ENCODE measurements around the gene IKZF2. TPM values are rescaled to one million over a fixed set of nuclear protein-coding genes. Genes with fewer than 3 reads are reported as not detected.

Gene IKZF2
- total RNA-seq, 1 experiment from 2014 or later: 14.2 TPM

- TF ChIP-seq, protein P1, sequence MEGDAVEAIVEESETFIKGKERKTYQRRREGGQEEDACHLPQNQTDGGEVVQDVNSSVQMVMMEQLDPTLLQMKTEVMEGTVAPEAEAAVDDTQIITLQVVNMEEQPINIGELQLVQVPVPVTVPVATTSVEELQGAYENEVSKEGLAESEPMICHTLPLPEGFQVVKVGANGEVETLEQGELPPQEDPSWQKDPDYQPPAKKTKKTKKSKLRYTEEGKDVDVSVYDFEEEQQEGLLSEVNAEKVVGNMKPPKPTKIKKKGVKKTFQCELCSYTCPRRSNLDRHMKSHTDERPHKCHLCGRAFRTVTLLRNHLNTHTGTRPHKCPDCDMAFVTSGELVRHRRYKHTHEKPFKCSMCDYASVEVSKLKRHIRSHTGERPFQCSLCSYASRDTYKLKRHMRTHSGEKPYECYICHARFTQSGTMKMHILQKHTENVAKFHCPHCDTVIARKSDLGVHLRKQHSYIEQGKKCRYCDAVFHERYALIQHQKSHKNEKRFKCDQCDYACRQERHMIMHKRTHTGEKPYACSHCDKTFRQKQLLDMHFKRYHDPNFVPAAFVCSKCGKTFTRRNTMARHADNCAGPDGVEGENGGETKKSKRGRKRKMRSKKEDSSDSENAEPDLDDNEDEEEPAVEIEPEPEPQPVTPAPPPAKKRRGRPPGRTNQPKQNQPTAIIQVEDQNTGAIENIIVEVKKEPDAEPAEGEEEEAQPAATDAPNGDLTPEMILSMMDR (IDR thresholded peaks at IDR 0.05; ENCODE audit: insufficient read depth in 1 of 2, low read depth in 1 of 2, low read length in 1 of 2, severe bottlenecking in 1 of 2, unreplicated experiment in 1 of 2): peak; percentile 37 to 56
- Mint-ChIP-seq H3K4me1 (ENCODE audit: low read depth, unreplicated experiment) (peaks cover 19% of the 10 kb centered on the region), H3K27me3 (ENCODE audit: insufficient read depth, unreplicated experiment) (no peaks in the 10 kb centered on the region), H3K4me3 (ENCODE audit: unreplicated experiment) (peak overlapping the region; percentile 97), H3K9me3 (ENCODE audit: unreplicated experiment) (no peaks in the 10 kb centered on the region), H3K36me3 (ENCODE audit: insufficient read depth, unreplicated experiment) (no peaks in the 10 kb centered on the region), H3K27ac (ENCODE audit: unreplicated experiment) (peak overlapping the region; percentile 61)
- Histone ChIP-seq H3K4me3 (ENCODE audit: low read depth, low read length) (peak overlapping the region; percentile 70), H3K36me3 (ENCODE audit: control insufficient read depth, insufficient read depth, low read length) (no peaks in the 10 kb centered on the region), H3K9me3 (no peaks in the 10 kb centered on the region), H3K4me1 (0 out of 2 replicates have a peak, but pooled peaks cover 3% of the 10 kb centered on the region), H3K27me3 (replicated peaks; ENCODE audit: control insufficient read depth, insufficient read depth, low read length) (no peaks in the 10 kb centered on the region)
- ChIA-PET CTCF (no interaction called here), POLR2A (no interaction called here)
- intact Hi-C loops (cut with micrococcal nuclease; ENCODE audit: unreplicated experiment): loop anchor here (2.0 to 5.0 kb wide), 2 partner anchors 175 to 245 kb away; no protein-coding TSS in a partner anchor
- peak; percentile 79 to 83 for DNase-seq
- BruUV-seq (replicated peaks): TSS peak; percentile 90
These were observed 818 bp upstream of the IKZF2 start for GRCh38 chr2:213152065-213152794.

DNA sequence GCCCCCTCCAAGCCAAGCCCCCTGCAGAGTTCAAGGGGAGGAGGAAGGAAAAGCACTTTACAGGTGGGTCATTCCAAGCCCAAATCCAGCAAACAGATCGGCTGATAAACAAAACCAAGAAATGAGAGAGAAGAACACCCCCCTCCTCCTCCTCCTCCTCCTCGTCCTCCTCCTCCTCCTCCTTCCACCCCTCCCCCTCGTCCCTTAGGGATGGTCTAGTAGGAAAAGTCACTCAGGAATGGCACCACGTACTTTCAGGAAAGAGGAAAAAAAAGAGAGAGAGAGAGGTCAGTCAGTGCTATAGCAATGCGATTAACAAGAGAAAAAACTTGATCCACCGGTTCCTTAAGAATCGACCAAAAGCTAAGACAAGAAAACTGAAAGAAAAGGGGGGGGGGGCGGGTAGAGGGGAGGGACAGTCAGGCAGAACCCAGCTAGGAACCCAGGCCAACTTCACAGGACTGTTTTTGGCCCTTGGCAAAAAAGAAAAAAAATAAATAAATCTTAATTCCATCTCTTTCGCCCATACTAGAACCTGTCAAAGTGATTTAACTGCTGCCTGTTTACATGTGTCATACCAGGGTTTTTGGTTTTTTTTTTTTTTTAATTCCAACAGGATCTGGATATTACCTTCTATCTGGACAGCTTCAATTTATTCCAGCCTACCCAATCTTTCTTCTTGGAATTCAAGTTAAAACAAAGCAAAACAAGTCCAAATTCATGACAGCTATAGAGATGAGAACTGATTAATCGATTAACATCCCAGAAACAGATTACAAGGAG is 906 bp downstream of the IKZF2 start:
- TF ChIP-seq, protein P1 (IDR thresholded peaks at IDR 0.05; ENCODE audit: insufficient read depth in 1 of 2, low read depth in 1 of 2, low read length in 1 of 2, severe bottlenecking in 1 of 2, unreplicated experiment in 1 of 2): no peak
- Mint-ChIP-seq H3K9me3 (ENCODE audit: unreplicated experiment) (no peaks in the 10 kb centered on the region), H3K27ac (ENCODE audit: unreplicated experiment) (peak overlapping the region; percentile 61), H3K27me3 (ENCODE audit: insufficient read depth, unreplicated experiment) (no peaks in the 10 kb centered on the region), H3K4me1 (ENCODE audit: low read depth, unreplicated experiment) (peaks cover 19% of the 10 kb centered on the region), H3K4me3 (ENCODE audit: unreplicated experiment) (peak overlapping the region; percentile 97), H3K36me3 (ENCODE audit: insufficient read depth, unreplicated experiment) (no peaks in the 10 kb centered on the region)
- BruUV-seq (replicated peaks): no TSS peak
- no peaks in the 10 kb centered on the region for H3K27me3 ChIP-seq (replicated peaks; ENCODE audit: control insufficient read depth, insufficient read depth, low read length)
- H3K9me3 ChIP-seq: no peaks in the 10 kb centered on the region
- ChIA-PET CTCF (interaction anchor here (0.6 to 1.1 kb wide), 2 partner anchors 244 to 374 kb away, joined by 5 to 6 read pairs; no protein-coding TSS in a partner anchor), POLR2A (no interaction called here)
- 0 out of 2 replicates have a peak, but pooled peaks cover 3% of the 10 kb centered on the region for H3K4me1 ChIP-seq
- H3K4me3 ChIP-seq (ENCODE audit: low read depth, low read length): peak overlapping the region; percentile 70
- intact Hi-C loops (cut with micrococcal nuclease; ENCODE audit: unreplicated experiment): loop anchor here (1.0 to 5.0 kb wide), 2 partner anchors 84 to 173 kb away; no protein-coding TSS in a partner anchor
- peak; percentile 38 to 52 for DNase-seq
- no peaks in the 10 kb centered on the region for H3K36me3 ChIP-seq (ENCODE audit: control insufficient read depth, insufficient read depth, low read length)

GRCh38 chr2:213149949-213150314 is 1.5 kb downstream of the IKZF2 start:
- ChIA-PET POLR2A (no interaction called here), CTCF (interaction anchor here (0.6 to 1.1 kb wide), 3 partner anchors 243 to 373 kb away, joined by 3 to 6 read pairs (median 5); no protein-coding TSS in a partner anchor)

More at GRCh38 chr2:213149949-213150314, 1.5 kb downstream of the IKZF2 start:
- H3K4me3 Mint-ChIP-seq (ENCODE audit: unreplicated experiment): peak overlapping the region; percentile 97
- TF ChIP-seq, protein P1 (IDR thresholded peaks at IDR 0.05; ENCODE audit: insufficient read depth in 1 of 2, low read depth in 1 of 2, low read length in 1 of 2, severe bottlenecking in 1 of 2, unreplicated experiment in 1 of 2): no peak
- H3K36me3 Mint-ChIP-seq (ENCODE audit: insufficient read depth, unreplicated experiment): no peaks in the 10 kb centered on the region
- BruUV-seq (replicated peaks): TSS peak; percentile 41
- intact Hi-C loops (cut with micrococcal nuclease; ENCODE audit: unreplicated experiment): loop anchor here (5.0 kb wide), 1 partner anchor 173 kb away; no protein-coding TSS in a partner anchor
- peaks cover 19% of the 10 kb centered on the region for H3K4me1 Mint-ChIP-seq (ENCODE audit: low read depth, unreplicated experiment)
- no peaks in the 10 kb centered on the region for H3K9me3 Mint-ChIP-seq (ENCODE audit: unreplicated experiment)
- Histone ChIP-seq H3K27me3 (replicated peaks; ENCODE audit: control insufficient read depth, insufficient read depth, low read length) (no peaks in the 10 kb centered on the region), H3K36me3 (ENCODE audit: control insufficient read depth, insufficient read depth, low read length) (no peaks in the 10 kb centered on the region), H3K9me3 (no peaks in the 10 kb centered on the region), H3K4me3 (ENCODE audit: low read depth, low read length) (peak overlapping the region; percentile 70), H3K4me1 (0 out of 2 replicates have a peak, but pooled peaks cover 3% of the 10 kb centered on the region)
- no peaks in the 10 kb centered on the region for H3K27me3 Mint-ChIP-seq (ENCODE audit: insufficient read depth, unreplicated experiment)
- H3K27ac Mint-ChIP-seq (ENCODE audit: unreplicated experiment): peak overlapping the region; percentile 61
- DNase-seq: no peak

Data from Caco-2 (cell line).